Choroid plexus epithelial cell (primary cell): ENCODE data around the gene ABCC4.

Experiments used
- DNase-seq: peaks from one replicate; pipeline ENCODE4 v3.0.0-alpha.2; 2010; ENCODE audit warnings: low read depth
- H3K4me3 ChIP-seq: 2 replicates; pipeline ENCODE4 v1.5.1; 2011; ENCODE audit warnings: low read depth, mild to moderate bottlenecking, control low read depth, low read length, moderate library complexity
- TF ChIP-seq, protein P1 (sequence below): conservative IDR thresholded peaks from 2 replicates; pipeline ENCODE4 v1.5.1; 2011; ENCODE audit warnings: low read depth, mild to moderate bottlenecking, control low read depth, inconsistent platforms, low read length, moderate library complexity

ABCC4 gene, protein sequence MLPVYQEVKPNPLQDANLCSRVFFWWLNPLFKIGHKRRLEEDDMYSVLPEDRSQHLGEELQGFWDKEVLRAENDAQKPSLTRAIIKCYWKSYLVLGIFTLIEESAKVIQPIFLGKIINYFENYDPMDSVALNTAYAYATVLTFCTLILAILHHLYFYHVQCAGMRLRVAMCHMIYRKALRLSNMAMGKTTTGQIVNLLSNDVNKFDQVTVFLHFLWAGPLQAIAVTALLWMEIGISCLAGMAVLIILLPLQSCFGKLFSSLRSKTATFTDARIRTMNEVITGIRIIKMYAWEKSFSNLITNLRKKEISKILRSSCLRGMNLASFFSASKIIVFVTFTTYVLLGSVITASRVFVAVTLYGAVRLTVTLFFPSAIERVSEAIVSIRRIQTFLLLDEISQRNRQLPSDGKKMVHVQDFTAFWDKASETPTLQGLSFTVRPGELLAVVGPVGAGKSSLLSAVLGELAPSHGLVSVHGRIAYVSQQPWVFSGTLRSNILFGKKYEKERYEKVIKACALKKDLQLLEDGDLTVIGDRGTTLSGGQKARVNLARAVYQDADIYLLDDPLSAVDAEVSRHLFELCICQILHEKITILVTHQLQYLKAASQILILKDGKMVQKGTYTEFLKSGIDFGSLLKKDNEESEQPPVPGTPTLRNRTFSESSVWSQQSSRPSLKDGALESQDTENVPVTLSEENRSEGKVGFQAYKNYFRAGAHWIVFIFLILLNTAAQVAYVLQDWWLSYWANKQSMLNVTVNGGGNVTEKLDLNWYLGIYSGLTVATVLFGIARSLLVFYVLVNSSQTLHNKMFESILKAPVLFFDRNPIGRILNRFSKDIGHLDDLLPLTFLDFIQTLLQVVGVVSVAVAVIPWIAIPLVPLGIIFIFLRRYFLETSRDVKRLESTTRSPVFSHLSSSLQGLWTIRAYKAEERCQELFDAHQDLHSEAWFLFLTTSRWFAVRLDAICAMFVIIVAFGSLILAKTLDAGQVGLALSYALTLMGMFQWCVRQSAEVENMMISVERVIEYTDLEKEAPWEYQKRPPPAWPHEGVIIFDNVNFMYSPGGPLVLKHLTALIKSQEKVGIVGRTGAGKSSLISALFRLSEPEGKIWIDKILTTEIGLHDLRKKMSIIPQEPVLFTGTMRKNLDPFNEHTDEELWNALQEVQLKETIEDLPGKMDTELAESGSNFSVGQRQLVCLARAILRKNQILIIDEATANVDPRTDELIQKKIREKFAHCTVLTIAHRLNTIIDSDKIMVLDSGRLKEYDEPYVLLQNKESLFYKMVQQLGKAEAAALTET (N-terminal part only)

DNA sequence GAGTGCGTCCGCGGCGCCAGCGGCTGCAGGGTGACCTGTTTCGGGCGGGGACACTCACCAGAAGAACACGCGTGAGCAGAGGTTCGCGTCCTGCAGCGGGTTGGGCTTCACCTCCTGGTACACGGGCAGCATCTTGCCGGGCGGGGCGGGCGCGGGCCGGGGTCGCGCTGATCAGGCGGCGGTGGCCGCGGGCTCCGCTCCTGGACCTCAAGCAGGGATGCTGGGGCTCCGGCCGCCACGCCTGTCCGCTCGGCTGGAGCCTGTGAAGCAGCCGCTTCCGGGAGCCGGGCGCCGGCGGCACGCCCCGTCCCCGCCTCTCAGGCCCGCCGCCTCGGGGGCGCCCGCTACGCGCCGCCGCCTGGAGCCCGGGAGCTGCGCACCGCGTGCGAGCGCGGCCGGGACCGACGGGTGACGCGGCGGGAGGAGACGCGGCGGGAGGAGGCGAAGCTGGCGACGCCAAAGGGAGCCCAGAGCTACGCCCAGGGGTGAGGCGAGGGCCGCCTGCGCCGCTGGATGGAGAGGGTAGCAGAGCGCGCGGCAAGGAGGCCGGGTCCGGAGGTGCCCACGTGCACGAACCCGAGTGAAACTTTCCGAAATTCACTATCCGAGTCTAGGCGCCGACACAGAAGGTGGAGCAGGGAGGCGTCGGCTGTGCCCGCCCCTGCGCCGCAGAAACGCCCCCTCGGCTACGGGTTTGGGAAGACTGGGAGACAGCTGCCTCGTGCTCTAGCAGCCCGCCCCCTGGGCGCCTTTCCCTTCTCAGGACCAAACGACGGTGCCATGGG, at the start of gene ABCC4:
TSS of gene ABCC4 (minus strand) at position 269 of the 785 bp plus-strand sequence. CDS start at position 132, 137 bp downstream.
- peak; percentile 59 for DNase-seq
- TF ChIP-seq, protein P1, sequence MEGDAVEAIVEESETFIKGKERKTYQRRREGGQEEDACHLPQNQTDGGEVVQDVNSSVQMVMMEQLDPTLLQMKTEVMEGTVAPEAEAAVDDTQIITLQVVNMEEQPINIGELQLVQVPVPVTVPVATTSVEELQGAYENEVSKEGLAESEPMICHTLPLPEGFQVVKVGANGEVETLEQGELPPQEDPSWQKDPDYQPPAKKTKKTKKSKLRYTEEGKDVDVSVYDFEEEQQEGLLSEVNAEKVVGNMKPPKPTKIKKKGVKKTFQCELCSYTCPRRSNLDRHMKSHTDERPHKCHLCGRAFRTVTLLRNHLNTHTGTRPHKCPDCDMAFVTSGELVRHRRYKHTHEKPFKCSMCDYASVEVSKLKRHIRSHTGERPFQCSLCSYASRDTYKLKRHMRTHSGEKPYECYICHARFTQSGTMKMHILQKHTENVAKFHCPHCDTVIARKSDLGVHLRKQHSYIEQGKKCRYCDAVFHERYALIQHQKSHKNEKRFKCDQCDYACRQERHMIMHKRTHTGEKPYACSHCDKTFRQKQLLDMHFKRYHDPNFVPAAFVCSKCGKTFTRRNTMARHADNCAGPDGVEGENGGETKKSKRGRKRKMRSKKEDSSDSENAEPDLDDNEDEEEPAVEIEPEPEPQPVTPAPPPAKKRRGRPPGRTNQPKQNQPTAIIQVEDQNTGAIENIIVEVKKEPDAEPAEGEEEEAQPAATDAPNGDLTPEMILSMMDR = peak; percentile 26
- peak within 1 kb of the TSS; percentile 81 for H3K4me3 ChIP-seq

- DNase-seq = peak; percentile 11
- TF ChIP-seq, protein P1 = no peak
- no peak overlapping the region for H3K4me3 ChIP-seq
Measured at GRCh38 chr13:95349267-95349666, 48.0 kb upstream of the ABCC4 start.

DNA sequence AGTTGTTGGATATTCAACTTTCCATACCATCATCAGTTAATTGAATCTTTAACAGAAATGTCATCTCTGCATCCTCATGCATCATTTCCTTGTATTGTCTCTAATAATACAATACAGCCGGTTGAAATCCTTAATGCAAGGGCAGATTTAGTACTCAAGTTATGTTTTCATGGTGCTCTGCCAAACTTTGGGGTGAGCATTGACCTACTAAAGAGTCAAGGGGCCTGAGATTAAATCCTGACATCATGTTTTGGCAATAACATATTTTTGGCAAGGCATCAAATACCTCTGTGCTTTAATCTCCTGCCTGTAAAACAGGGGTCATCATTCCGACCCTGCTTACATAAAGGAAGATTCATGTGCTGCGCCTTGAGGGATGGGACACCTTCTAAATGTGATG, 42.7 kb upstream of the ABCC4 start:
- DNase-seq = peak; percentile 54
- TF ChIP-seq, protein P1 = no peak
- H3K4me3 ChIP-seq = no peak overlapping the region

GRCh38 chr13:95341441-95341840, 40.2 kb upstream of the ABCC4 start:
- TF ChIP-seq, protein P1 = no peak
- no peak overlapping the region for H3K4me3 ChIP-seq
- no peak for DNase-seq

DNA sequence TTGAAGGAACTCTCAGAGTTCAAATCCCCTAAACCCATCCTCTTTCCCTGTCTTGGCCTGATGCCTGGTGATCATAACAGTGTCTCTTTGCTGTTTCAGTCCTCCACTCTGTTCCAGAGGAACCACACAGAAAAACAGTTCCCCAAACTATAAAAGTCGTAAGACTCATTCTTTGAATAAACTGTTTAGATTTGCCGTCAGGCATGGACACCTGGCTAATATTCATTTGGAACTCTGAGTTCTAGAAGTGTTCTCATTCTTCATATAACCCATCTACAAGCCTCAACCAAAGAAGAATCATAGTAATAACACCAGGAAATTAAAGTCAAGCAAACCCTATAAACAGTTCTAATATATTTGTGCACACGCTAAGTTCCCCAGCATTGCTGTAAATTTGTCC, 37.7 kb upstream of the ABCC4 start:
- H3K4me3 ChIP-seq = no peak overlapping the region
- DNase-seq = no peak
- TF ChIP-seq, protein P1 = no peak

- TF ChIP-seq, protein P1 = no peak
- DNase-seq = no peak
- no peak overlapping the region for H3K4me3 ChIP-seq
Measured at GRCh38 chr13:95337597-95337996, 36.3 kb upstream of the ABCC4 start.
